Measurements from ENCODE around the gene NDST1.

DNA sequence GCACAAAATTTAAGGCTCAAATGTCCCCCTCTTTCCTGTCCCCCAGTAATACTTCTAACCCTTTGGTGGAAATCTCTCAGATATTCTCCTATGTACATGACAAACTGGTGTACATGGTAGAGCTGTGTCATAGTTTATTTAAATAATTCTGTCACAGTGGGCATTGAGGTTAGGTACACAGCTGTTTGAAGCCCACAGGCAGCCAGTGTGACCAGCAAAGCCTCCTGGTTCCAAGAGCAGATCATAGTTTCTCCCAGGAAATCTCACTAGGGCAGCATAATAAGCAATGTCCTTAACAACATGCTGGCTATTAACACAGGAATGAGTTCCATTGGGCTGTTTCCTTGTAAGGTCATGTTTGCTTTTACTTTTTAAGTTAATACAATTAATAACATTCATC, 63.9 kb downstream of the NDST1 start:
- TF ChIP-seq, protein P1, sequence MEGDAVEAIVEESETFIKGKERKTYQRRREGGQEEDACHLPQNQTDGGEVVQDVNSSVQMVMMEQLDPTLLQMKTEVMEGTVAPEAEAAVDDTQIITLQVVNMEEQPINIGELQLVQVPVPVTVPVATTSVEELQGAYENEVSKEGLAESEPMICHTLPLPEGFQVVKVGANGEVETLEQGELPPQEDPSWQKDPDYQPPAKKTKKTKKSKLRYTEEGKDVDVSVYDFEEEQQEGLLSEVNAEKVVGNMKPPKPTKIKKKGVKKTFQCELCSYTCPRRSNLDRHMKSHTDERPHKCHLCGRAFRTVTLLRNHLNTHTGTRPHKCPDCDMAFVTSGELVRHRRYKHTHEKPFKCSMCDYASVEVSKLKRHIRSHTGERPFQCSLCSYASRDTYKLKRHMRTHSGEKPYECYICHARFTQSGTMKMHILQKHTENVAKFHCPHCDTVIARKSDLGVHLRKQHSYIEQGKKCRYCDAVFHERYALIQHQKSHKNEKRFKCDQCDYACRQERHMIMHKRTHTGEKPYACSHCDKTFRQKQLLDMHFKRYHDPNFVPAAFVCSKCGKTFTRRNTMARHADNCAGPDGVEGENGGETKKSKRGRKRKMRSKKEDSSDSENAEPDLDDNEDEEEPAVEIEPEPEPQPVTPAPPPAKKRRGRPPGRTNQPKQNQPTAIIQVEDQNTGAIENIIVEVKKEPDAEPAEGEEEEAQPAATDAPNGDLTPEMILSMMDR (IDR thresholded peaks at IDR 0.05) = no peak
- TF ChIP-seq POLR2A (IDR thresholded peaks at IDR 0.05) (no peak), POLR2AphosphoS5 (IDR thresholded peaks at IDR 0.05) (no peak)
